ENCODE measurements around the gene UBE2E2.
A peak's percentile ranks its signal among the peaks of the same experiment; 100 is the strongest.
"Not testable (repeated sequence)": the region's sequence is repeated elsewhere in the genome, so short reads cannot be mapped to it uniquely, and the experiment has no call there.

Gene UBE2E2

GRCh38 chr3:23333633-23334032 lies 130.5 kb downstream of the UBE2E2 start:
- FAIRE-seq: no peak

DNA sequence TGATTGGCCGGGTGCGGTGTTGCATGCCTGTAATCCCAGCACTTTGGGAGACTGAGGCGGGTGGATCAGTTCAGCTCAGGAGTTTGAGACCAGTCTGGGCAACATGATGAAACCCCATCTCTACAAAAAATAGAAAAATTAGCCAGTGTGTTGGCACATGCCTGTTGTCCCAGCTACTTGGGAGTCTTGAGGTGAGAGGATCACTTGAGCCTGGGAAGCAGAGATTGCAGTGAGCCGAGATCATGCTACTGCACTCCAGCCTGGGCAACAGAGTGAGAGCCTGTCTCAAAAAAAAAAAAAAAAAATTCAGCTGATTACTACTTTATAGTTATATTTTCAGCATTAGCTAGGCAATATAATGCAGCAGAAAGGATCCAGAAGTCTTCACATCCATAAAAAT lies 133.7 kb downstream of the UBE2E2 start:
- FAIRE-seq: not testable (repeated sequence)

- FAIRE-seq: no peak
These were observed 138.2 kb downstream of the UBE2E2 start for GRCh38 chr3:23341147-23341838.

DNA sequence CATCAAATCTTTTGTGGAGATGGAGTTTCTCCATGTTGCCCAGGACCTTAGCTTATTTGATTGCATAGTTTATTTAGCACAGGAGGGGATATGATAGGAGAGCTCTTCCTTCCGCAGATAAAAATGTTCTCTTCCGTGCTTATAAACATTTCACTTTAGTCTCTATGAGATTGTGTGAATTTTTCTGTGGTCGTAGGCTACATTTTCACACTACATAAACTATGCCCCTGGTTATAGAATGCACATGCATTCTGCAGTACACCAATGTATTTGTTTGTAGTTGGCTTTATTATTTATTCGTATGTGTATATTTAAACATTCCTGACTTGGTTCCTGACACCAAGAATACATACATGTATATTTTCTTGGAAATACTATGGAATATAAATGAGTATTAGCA lies 139.2 kb downstream of the UBE2E2 start:
- FAIRE-seq: no peak

- FAIRE-seq: no peak
These were observed 140.4 kb downstream of the UBE2E2 start for GRCh38 chr3:23343509-23343908.

DNA sequence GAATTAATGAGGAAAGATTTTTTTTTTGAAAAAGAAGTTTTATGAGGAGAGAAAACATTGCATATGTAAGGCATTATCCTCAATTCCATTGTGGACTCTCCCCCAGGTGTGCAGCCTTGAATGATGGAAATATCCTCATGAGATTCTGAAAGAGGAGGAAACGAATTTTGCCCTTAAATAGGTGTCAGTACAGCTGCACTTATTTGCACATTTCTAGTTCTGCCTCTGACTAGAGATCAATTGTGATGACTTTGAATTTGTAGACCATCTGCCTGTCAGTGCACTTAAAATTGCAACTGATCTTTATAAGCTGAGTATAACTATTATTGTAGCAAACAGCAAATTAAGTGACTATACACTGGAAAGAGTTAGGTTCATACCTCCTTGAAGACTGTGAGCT lies 141.8 kb downstream of the UBE2E2 start:
- FAIRE-seq: no peak

DNA sequence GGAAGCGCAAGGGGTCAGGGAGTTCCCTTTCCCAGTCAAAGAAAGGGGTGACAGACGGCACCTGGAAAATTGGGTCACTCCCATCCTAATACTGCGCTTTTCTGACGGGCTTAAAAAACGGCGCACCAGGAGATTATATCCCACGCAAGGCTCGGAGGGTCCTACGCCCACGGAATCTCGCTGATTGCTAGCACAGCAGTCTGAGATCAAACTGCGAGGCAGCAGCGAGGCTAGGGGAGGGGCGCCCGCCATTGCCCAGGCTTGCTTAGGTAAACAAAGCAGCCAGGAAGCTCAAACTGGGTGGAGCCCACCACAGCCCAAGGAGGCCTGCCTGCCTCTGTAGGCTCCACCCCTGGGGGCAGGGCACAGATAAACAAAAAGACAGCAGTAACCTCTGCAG lies 146.3 kb downstream of the UBE2E2 start:
- not testable (repeated sequence) for FAIRE-seq

DNA sequence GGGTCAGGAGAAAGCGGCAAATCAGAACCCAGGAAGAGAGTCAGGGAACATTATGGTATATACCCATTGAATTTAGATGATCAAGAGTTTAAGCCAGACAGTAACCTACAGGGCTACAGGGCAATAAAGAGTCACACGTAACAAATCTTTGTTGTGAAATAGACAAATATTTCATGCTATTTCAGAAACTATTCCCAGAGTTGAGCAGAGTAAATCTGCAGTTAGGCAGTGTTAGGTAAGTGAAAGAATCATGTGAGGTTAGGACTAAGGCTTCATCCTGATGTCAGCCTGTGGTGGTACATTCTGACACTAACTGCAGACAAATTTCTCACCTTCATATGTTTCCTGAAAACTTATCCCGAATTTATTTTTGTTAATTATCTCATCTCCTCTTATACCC lies 153.0 kb downstream of the UBE2E2 start:
- FAIRE-seq: no peak

DNA sequence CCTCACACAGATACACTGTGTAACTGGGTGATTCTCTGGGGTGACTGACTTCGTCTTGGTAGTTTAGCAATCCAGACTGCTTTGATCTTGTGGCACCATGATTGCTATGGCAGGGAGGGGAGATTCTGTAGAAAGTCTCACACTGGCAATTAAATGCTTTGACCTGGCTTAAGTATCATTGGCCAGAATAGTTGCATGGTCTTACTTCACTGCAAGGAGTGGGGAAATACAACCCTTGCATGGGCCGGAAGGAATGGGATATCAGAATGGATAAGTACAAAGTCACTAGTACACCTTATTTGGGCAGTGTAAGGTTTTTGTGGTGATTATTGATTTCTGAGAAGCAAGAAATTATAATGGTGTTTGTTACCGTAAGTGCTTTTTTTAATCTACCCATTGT lies 153.8 kb downstream of the UBE2E2 start:
- no peak for FAIRE-seq

DNA sequence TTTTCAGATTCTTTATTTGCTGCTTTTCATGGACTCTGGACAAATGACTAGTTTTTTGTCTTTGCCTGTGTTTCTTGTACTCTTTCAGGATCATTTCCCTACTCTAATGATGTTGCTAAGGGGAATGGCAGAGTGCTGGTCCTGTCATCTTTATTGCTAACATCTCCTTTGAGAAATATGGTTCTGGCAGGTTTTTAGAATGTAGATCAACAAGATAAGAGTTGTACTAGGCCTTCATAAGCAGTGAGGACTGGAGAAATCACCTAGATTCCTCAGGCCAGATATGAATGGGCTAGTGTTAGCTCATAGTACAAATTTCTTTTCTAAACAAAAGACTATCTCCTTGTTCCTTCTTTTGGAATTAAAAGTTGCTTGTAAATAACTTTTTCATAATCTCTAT lies 156.0 kb downstream of the UBE2E2 start:
- FAIRE-seq: no peak

DNA sequence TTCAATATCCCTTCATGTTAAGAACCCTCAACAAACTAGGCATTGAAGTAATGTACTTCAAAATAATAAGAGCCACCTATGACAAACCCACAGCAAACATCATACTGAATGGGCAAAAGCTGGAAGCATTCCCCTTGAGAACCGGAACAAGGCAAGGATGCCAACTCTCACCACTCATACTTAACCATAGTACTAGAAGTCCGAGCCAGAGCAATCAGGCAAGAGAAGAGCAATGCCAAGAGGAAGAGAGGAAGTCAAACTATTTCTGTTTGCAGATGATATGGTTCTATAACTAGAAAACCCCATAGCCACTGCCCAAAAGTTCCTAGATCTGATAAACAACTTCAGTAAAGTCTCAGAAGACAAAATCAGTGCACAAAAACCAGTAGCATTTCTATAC lies 161.9 kb downstream of the UBE2E2 start:
- no peak for FAIRE-seq

DNA sequence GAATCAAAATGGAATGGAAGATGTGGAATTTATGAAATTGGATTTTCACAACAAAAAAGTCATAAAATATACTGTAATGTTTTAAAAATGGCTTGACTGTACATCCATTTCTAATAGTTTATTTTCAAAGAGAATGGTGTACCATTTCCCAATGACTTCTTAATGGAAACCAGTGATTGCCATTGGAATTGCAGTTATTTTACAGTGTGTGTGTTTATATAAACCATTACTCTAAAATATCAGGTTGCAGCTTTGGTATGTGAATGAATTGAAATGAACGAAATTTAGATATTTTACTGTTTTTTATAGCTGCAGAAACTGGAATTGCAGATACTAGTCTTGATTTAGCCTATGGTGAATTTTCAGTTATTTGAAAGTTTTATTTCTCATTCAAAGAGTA lies 165.6 kb downstream of the UBE2E2 start:
- FAIRE-seq: no peak

DNA sequence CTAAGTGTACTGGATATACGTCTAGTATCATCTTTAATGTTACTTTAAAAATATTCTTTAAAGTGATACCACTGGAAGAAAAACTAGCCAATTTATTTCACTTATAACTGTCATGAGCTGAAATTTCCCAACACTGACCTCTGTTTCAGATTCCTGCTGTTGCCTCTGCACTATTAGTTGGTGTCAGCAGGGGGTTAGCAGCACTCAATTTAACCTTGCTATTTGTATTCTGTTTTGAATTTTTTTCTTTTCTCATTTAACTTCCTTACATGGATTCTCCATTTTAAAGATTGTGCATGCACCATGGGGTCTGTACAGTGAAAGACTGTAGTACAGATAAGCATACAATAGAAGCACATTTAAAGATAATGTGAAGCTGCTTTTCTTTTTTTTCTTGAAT lies 169.2 kb downstream of the UBE2E2 start:
- FAIRE-seq: no peak

- no peak for FAIRE-seq
These were observed 173.6 kb downstream of the UBE2E2 start for GRCh38 chr3:23376516-23377248.

DNA sequence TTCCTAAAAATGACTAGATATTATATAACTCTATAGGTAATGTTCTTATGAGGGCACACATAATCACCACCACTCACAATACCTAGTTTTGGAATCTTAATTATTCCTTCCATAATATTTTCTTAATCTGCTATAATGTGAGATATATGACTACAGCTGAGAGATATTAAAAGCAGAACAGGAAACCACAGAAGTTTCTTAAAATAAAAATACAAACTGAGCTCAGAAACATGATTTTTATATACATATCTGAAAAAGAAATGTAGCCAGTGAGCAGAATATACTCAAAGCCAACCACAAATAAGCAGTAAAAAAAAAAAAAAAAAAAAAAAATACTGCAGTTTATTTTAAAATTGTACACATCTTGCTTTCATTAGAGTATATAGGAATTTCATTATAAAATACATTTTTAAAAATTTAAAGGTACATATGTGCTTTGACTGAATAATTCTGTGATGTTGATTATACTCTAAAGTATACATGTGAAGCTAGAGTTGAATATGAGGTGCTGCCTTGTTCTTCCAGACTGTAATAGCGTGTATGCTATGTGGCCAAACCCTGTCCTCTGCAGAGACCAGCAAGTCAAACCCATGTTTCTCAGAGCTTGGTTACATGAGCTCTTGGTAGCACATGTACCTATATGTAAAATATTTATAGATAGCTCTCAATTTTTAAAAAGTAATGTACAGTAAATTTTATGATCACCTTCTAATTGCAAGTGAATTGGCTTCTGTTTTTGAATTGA lies 175.0 kb downstream of the UBE2E2 start:
- FAIRE-seq: peak; percentile 10

DNA sequence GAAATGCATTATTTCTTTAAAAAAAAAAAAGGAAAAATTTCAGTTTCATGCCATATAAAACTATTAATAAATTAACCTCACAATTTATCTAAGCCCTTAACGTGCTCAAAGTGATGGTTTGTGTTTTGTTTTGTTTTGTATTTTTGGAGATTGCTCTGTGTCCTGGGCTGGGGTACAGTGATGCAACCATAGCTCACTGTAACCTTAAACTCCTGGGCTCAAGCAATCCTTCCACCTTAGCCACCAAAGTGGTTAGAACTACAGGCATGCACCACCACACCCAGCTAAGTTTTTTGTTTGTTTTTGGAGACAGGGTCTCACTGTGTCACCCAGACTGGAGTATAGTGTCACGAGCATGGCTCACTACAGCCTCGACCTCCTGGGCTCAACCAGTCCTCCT lies 180.7 kb downstream of the UBE2E2 start:
- no peak for FAIRE-seq

GRCh38 chr3:23385327-23385726 lies 182.2 kb downstream of the UBE2E2 start:
- no peak for FAIRE-seq

GRCh38 chr3:23387286-23387918 lies 184.3 kb downstream of the UBE2E2 start:
- no peak for FAIRE-seq

DNA sequence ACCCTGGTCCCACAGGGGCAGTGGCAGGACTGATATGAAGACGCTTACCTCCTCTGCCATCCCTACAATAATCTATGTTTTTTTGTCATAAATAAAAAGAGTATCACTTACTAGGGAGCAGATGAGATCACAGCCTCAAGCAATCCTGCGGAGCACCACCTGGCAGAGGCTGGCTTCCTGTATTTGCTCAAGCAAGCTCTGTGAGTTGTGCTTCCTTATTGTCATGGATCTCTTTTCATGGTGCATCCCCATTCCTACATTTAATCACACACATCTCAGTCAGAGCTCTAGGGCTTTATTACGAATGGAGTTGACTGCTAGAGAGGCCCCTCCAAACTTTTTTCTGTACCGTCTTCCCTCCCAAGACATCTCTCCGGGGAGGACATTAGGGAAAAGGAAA lies 186.0 kb downstream of the UBE2E2 start:
- no peak for FAIRE-seq

- no peak for FAIRE-seq
These were observed 186.6 kb downstream of the UBE2E2 start for GRCh38 chr3:23389686-23390085.

GRCh38 chr3:23390446-23390845 lies 187.3 kb downstream of the UBE2E2 start:
- FAIRE-seq: no peak

GRCh38 chr3:23390989-23391553 lies 187.9 kb downstream of the UBE2E2 start:
- no peak for FAIRE-seq

GRCh38 chr3:23395115-23395514 lies 192.0 kb downstream of the UBE2E2 start:
- no peak for FAIRE-seq

Measured in colon (tissue), 2 donors.